MM.1S (cell line): ENCODE measurements around the gene ADH1A.

Experiments
- DNase-seq: peaks from one replicate; pipeline ENCODE4 v3.0.0-alpha.2; 2015
- H2AFZ ChIP-seq: fragments of 300-600 bp; sonication (generic); 2 replicates; pipeline ENCODE4 v1.6.0; 2016; ENCODE audit warnings: antibody characterized with exemption, low read length
- H3F3A ChIP-seq: fragments of 300-600 bp; sonication (generic); 2 replicates; pipeline ENCODE4 v1.6.1; 2016; ENCODE audit warnings: mild to moderate bottlenecking, antibody characterized with exemption, low read length, moderate library complexity, mixed read lengths; ENCODE audit not compliant: insufficient read depth
- H3K27ac ChIP-seq: fragments of 300-600 bp; sonication (generic); 2 replicates; pipeline ENCODE4 v1.5.1; 2016; ENCODE audit warnings: mild to moderate bottlenecking, low read length
- H3K27me3 ChIP-seq: fragments of 300-600 bp; sonication (generic); replicated peaks from 2 replicates; pipeline ENCODE4 v1.6.0; 2016; ENCODE audit warnings: low read length; ENCODE audit not compliant: insufficient read depth
- H3K36me3 ChIP-seq: fragments of 300-600 bp; sonication (generic); replicated peaks from 2 replicates; pipeline ENCODE4 v1.6.1; 2016; ENCODE audit warnings: mild to moderate bottlenecking, low read length, mixed read lengths; ENCODE audit not compliant: insufficient read depth
- H3K4me1 ChIP-seq: fragments of 300-600 bp; sonication (generic); 2 replicates; pipeline ENCODE4 v1.6.1; 2016; ENCODE audit warnings: low read length, mixed read lengths
- H3K4me2 ChIP-seq: fragments of 300-600 bp; sonication (generic); 2 replicates; pipeline ENCODE4 v1.6.0; 2016; ENCODE audit warnings: low read depth, low read length
- H3K4me3 ChIP-seq: fragments of 300-600 bp; sonication (generic); 2 replicates; pipeline ENCODE4 v1.5.1; 2016; ENCODE audit warnings: low read length, mixed read lengths
- H3K79me2 ChIP-seq: fragments of 300-600 bp; sonication (generic); 2 replicates; pipeline ENCODE4 v1.6.1; 2016; ENCODE audit warnings: mixed run types, low read length, mixed read lengths
- H3K9ac ChIP-seq: fragments of 300-600 bp; sonication (generic); 2 replicates; pipeline ENCODE4 v1.6.1; 2016; ENCODE audit warnings: low read length, mixed read lengths
- H3K9me2 ChIP-seq: fragments of 300-600 bp; sonication (generic); replicated peaks from 2 replicates; pipeline ENCODE4 v1.6.1; 2016; ENCODE audit warnings: mild to moderate bottlenecking, low read length, mixed read lengths; ENCODE audit not compliant: insufficient read depth
- H3K9me3 ChIP-seq: fragments of 300-600 bp; sonication (generic); replicated peaks from 2 replicates; pipeline ENCODE4 v1.6.1; 2016; ENCODE audit warnings: mild to moderate bottlenecking, low read length, mixed read lengths; ENCODE audit not compliant: insufficient read depth
- H4K20me1 ChIP-seq: fragments of 300-600 bp; sonication (generic); 2 replicates; pipeline ENCODE4 v1.6.1; 2016; ENCODE audit warnings: mild to moderate bottlenecking, low read length, moderate library complexity, mixed read lengths; ENCODE audit not compliant: insufficient read depth
- CTCF ChIP-seq: fragments of 300-600 bp; sonication (generic); IDR thresholded peaks from 2 replicates; pipeline ENCODE4 v1.5.1; 2016; ENCODE audit warnings: antibody characterized with exemption, low read length, mixed read lengths
- EZH2 ChIP-seq: fragments of 300-600 bp; sonication (generic); optimal IDR thresholded peaks from 2 replicates; pipeline ENCODE3; 2017; ENCODE audit warnings: low read depth, mild to moderate bottlenecking, antibody characterized with exemption, low read length, mixed read lengths
- EZH2phosphoT487 ChIP-seq: fragments of 300-600 bp; sonication (generic); IDR thresholded peaks from 2 replicates; pipeline ENCODE4 v1.6.1; 2018; ENCODE audit warnings: antibody characterized with exemption, low read length

The ADH1A gene

GRCh38 chr4:99273704-99274103 lies 17.1 kb downstream of the ADH1A start:
- Histone ChIP-seq H2AFZ (no peak overlapping the region), H3K9me3 (no peaks in the 10 kb centered on the region), H3K36me3 (no peaks in the 10 kb centered on the region), H3K27me3 (no peaks in the 10 kb centered on the region), H3K4me3 (no peak overlapping the region), H3F3A (no peaks in the 10 kb centered on the region), H3K27ac (no peak overlapping the region), H4K20me1 (no peaks in the 10 kb centered on the region), H3K4me2 (no peak overlapping the region), H3K4me1 (no peaks in the 10 kb centered on the region), H3K79me2 (no peaks in the 10 kb centered on the region), H3K9ac (no peak overlapping the region), H3K9me2 (no peaks in the 10 kb centered on the region)
- TF ChIP-seq EZH2phosphoT487 (no peak), EZH2 (no peak), CTCF (no peak)
- DNase-seq: no peak

- H3K4me2 ChIP-seq: no peak overlapping the region
- H3K9me2 ChIP-seq: no peaks in the 10 kb centered on the region
- no peak overlapping the region for H3K27ac ChIP-seq
- no peak for TF ChIP-seq EZH2
- TF ChIP-seq EZH2phosphoT487: no peak
- TF ChIP-seq CTCF: no peak
- H3F3A ChIP-seq: no peaks in the 10 kb centered on the region
- H2AFZ ChIP-seq: no peak overlapping the region
- H3K9me3 ChIP-seq: no peaks in the 10 kb centered on the region
- H3K36me3 ChIP-seq: no peaks in the 10 kb centered on the region
- H3K9ac ChIP-seq: no peak overlapping the region
- H3K79me2 ChIP-seq: no peaks in the 10 kb centered on the region
- no peaks in the 10 kb centered on the region for H4K20me1 ChIP-seq
- H3K27me3 ChIP-seq: no peaks in the 10 kb centered on the region
- H3K4me1 ChIP-seq: no peaks in the 10 kb centered on the region
- DNase-seq: no peak
- no peak overlapping the region for H3K4me3 ChIP-seq
Observed at GRCh38 chr4:99264927-99265326, 25.9 kb downstream of the ADH1A start.

GRCh38 chr4:99252746-99253145 lies 38.0 kb downstream of the ADH1A start:
- H3K9ac ChIP-seq: no peak overlapping the region
- TF ChIP-seq EZH2: no peak
- TF ChIP-seq EZH2phosphoT487: no peak
- TF ChIP-seq CTCF: no peak
- no peaks in the 10 kb centered on the region for H3K9me2 ChIP-seq
- H3K36me3 ChIP-seq: no peaks in the 10 kb centered on the region
- H4K20me1 ChIP-seq: no peaks in the 10 kb centered on the region
- H3K4me2 ChIP-seq: no peak overlapping the region
- H3K27me3 ChIP-seq: no peaks in the 10 kb centered on the region
- H3K9me3 ChIP-seq: no peaks in the 10 kb centered on the region
- no peaks in the 10 kb centered on the region for H3F3A ChIP-seq
- H2AFZ ChIP-seq: no peak overlapping the region
- H3K27ac ChIP-seq: no peak overlapping the region
- no peaks in the 10 kb centered on the region for H3K79me2 ChIP-seq
- no peak overlapping the region for H3K4me3 ChIP-seq
- H3K4me1 ChIP-seq: no peaks in the 10 kb centered on the region
- no peak for DNase-seq
